Bronchial epithelial cell (primary cell): ENCODE results near the gene SEPTIN3. TPM values are rescaled to one million over a fixed set of nuclear protein-coding genes. Genes with fewer than 3 reads are reported as not detected.

Source experiments
- DNase-seq: peaks from one replicate; pipeline ENCODE4 v3.0.0-alpha.2; 2010; ENCODE audit warnings: low read depth
- FAIRE-seq: peaks from 2 replicates; lab custom pipeline; 2011; peaks lifted over from hg19 to GRCh38; lab: Jason Lieb, UNC
- H3K27me3 ChIP-seq: 2 replicates; pipeline ENCODE4 v1.5.1; 2011; ENCODE audit warnings: low read length; ENCODE audit not compliant: control insufficient read depth, insufficient read depth
- H3K36me3 ChIP-seq: 2 replicates; pipeline ENCODE4 v1.5.1; 2011; ENCODE audit warnings: low read length; ENCODE audit not compliant: control insufficient read depth, insufficient read depth
- H3K4me3 ChIP-seq: 2 replicates; pipeline ENCODE4 v1.5.1; 2011; ENCODE audit warnings: mild to moderate bottlenecking, low read depth, low read length, control low read depth
- CTCF ChIP-seq: IDR thresholded peaks from 2 replicates; pipeline ENCODE4 v1.5.1; 2011; ENCODE audit warnings: mild to moderate bottlenecking, moderate library complexity, low read length, control low read depth, inconsistent platforms; ENCODE audit not compliant: insufficient read depth, severe bottlenecking
- total RNA-seq: library from RNA; depleted of rRNA; stranded (reverse); fragments of >200 nt; gene quantifications from 2 replicates; pipeline ENCODE4 v1.2.1, GENCODE V29; 2014

Gene SEPTIN3
- total RNA-seq, 1 donor from 2014 or later, result under 0.01 TPM

GRCh38 chr22:41931701-41932269, 37.5 kb upstream of the SEPTIN3 start:
- Histone ChIP-seq H3K4me3 (no peak overlapping the region), H3K27me3 (no peaks in the 10 kb centered on the region), H3K36me3 (no peaks in the 10 kb centered on the region)
- TF ChIP-seq CTCF, result no peak
- FAIRE-seq, result peak; percentile 86
- DNase-seq, result no peak

DNA sequence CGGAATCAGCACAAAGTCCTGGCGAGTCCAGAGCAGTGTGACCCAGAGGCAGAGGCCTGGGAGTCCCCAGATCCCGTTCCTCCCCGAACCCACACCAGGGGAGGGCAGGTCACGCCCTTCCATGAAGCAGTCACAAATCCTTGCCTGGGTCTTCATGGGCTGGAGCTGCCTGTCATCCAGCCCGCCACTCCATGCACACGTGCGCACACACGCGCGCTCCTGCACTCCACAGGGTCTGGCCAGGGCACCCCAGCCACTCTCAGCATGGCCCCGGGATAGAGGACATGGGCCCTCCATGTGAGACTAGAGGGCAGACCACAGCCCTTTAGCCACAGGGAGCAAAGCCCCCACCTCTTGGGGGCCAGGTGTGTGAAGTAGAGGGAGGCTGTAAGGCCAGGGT, 36.9 kb upstream of the SEPTIN3 start:
- TF ChIP-seq CTCF, result no peak
- Histone ChIP-seq H3K4me3 (no peak overlapping the region), H3K27me3 (no peaks in the 10 kb centered on the region), H3K36me3 (no peaks in the 10 kb centered on the region)
- DNase-seq (no peak), FAIRE-seq (no peak)

DNA sequence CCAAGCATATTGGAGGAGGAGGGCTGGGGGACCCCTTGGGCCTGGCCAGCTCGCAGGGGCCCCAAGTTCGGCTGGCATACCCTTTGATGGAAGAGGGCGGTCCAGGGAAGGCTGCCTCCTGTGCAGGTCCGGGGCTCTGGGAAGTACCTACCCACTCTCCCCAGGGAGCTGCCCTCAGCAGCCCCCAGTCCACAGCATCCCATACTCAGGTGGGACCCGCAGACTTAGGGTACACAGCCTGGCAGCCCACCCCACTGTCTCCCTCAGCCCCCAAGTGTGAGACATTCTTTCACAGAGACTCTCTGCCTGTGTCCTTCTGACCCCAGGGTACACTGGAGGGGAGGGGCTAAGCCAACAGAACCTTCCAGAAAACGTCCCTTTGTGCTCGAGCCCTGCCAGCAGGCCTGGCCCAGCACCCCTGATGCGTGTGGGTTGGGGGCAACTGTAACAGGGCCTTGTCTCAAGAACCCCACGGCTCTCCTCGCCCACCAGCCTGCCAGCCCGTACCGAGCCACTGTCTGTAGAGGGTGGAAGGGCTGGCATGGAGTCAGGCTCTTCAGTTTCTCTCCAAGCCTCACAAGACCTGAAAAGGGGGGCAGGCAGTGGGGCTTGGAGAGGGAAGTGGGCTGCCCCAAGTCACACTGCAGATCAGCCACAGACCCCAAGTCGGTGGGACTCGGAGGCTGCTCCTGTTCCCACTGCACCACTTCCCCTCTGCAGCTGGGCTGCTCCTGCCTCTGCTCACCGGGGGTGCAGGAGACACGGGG, 35.6 kb upstream of the SEPTIN3 start:
- Histone ChIP-seq H3K27me3 (no peaks in the 10 kb centered on the region), H3K36me3 (no peaks in the 10 kb centered on the region), H3K4me3 (no peak overlapping the region)
- no peak for TF ChIP-seq CTCF
- FAIRE-seq (no peak), DNase-seq (no peak)

DNA sequence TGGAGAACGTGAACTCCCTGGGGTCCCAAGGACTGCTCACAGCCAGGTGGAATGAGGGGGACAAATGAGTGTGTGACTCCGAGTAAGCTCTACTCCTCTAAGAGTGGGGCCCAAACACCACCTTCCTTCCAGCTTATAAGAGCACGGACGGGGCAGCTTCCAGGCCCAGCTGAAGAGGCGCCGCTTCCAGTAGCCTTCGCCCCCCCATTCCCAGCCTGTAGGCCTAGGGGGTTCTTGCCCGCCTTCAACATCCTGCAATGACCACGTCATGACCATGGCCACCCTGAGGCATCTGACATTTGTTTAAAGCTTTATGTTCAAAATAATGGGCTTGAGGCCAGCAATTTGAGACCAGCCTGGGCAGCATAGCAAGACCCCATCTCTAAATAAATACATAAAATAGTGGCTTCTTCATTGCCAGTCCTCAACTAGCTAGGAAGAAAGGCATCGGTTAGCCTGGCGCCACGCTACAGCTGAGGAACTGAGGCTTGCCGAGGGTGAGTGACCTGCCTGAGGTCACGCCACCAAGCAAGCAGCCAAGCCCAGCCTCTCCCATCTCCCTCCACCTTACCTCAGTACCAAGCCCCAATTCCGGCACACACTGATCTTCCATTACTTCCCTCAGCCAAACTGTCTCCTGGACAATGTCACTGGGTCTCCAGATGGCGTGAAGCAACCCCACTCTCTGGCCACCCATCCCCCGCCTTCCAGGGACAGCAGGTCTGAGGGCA, 34.8 kb upstream of the SEPTIN3 start:
- Histone ChIP-seq H3K4me3 (no peak overlapping the region), H3K27me3 (no peaks in the 10 kb centered on the region), H3K36me3 (no peaks in the 10 kb centered on the region)
- DNase-seq, result no peak
- FAIRE-seq, result no peak
- no peak for TF ChIP-seq CTCF

- TF ChIP-seq CTCF, result no peak
- H3K27me3 ChIP-seq, result no peaks in the 10 kb centered on the region
- DNase-seq (no peak), FAIRE-seq (no peak)
- H3K36me3 ChIP-seq, result no peaks in the 10 kb centered on the region
- no peak overlapping the region for H3K4me3 ChIP-seq
Observed at GRCh38 chr22:41935015-41935351, 34.3 kb upstream of the SEPTIN3 start.
